Common myeloid progenitor, CD34-positive (primary cell): ENCODE measurements around the gene PHLDA3.

Source experiments
- CTCF ChIA-PET: fragments of 350-600 bp; sonication (Branson Sonifier 250); formaldehyde crosslinking; loops from one replicate; lab custom pipeline; 2021; ENCODE audit warnings: antibody characterized with exemption; lab: Charles Lee
- POLR2A ChIA-PET: fragments of 350-600 bp; sonication (Branson Sonifier 250); formaldehyde crosslinking; loops from one replicate; lab custom pipeline; 2021; ENCODE audit warnings: antibody characterized with exemption; lab: Charles Lee
- DNase-seq, 3 donors: peaks; one replicate each; pipeline versions ENCODE4 v3.0.0 to v3.0.0-alpha.2; 2013
- H3K27ac ChIP-seq, 2 experiments: 1 replicate in 1 of 2; 2 replicates in 1 of 2; pipeline ENCODE4 v1.7.0; 2013; ENCODE audit warnings: inconsistent platforms in 2 of 2, low read length in 2 of 2, mild to moderate bottlenecking in 2 of 2, low read depth in 1 of 2, moderate library complexity in 1 of 2; ENCODE audit not compliant: severe bottlenecking in 2 of 2, insufficient read depth in 1 of 2, poor library complexity in 1 of 2
- H3K27me3 ChIP-seq, 5 experiments: replicated peaks in 2 of 5; 1 replicate in 3 of 5; 2 replicates in 2 of 5; pipeline versions ENCODE4 v1.6.1 to v1.7.0; 2013; ENCODE audit warnings: low read length in 4 of 5, mild to moderate bottlenecking in 2 of 5, moderate library complexity in 2 of 5, inconsistent platforms in 1 of 5; ENCODE audit not compliant: insufficient read depth in 5 of 5, control insufficient read depth in 4 of 5
- H3K36me3 ChIP-seq, 4 experiments: 1 replicate in 2 of 4; 2 replicates in 2 of 4; pipeline versions ENCODE4 v1.6.1 to v1.7.0; 2013; ENCODE audit warnings: low read length in 3 of 4, control low read depth in 1 of 4, mild to moderate bottlenecking in 1 of 4; ENCODE audit not compliant: control insufficient read depth in 4 of 4, insufficient read depth in 4 of 4
- H3K4me1 ChIP-seq, 4 experiments: 1 replicate in 3 of 4; 2 replicates in 1 of 4; pipeline versions ENCODE4 v1.6.1 to v1.7.1; 2013; ENCODE audit warnings: low read length in 3 of 4, mild to moderate bottlenecking in 3 of 4, control low read depth in 1 of 4, inconsistent platforms in 1 of 4, moderate library complexity in 1 of 4; ENCODE audit not compliant: control insufficient read depth in 4 of 4, insufficient read depth in 4 of 4; ENCODE audit errors: control extremely low read depth in 1 of 4
- H3K4me3 ChIP-seq, 7 experiments: 1 replicate in 4 of 7; 2 replicates in 3 of 7; pipeline versions ENCODE4 v1.5.1 to v1.7.0; 2013; ENCODE audit warnings: mild to moderate bottlenecking in 7 of 7, low read length in 6 of 7, moderate library complexity in 6 of 7, inconsistent platforms in 2 of 7, low read depth in 2 of 7, control low read depth in 1 of 7; ENCODE audit not compliant: insufficient read depth in 4 of 7, control insufficient read depth in 1 of 7; ENCODE audit errors: extremely low read depth in 1 of 7
- H3K9me3 ChIP-seq, 5 experiments: 1 replicate in 4 of 5; 2 replicates in 1 of 5; pipeline versions ENCODE4 v1.6.1 to v1.7.1; 2013; ENCODE audit warnings: low read length in 4 of 5, mild to moderate bottlenecking in 2 of 5, inconsistent platforms in 1 of 5, low read depth in 1 of 5, moderate library complexity in 1 of 5; ENCODE audit not compliant: control insufficient read depth in 4 of 5, insufficient read depth in 2 of 5; ENCODE audit errors: control extremely low read depth in 1 of 5
- WGBS: methylation state at CpG from one replicate; pipeline ENCODE4 v1.1.5; 2013; ENCODE audit not compliant: insufficient coverage; 5-methylcytosine and 5-hydroxymethylcytosine counted together

Gene PHLDA3

GRCh38 chr1:201514466-201514865 lies 45.5 kb upstream of the PHLDA3 start:
- DNase-seq: no peak
- Histone ChIP-seq H3K9me3 (no peaks in the 10 kb centered on the region), H3K27me3 (no peaks in the 10 kb centered on the region), H3K27ac (no peak overlapping the region), H3K4me3 (no peak overlapping the region), H3K4me1 (peaks cover 0 to 18% (median 13%) of the 10 kb centered on the region in 4 experiments), H3K36me3 (peaks cover 0 to 4% (median 1%) of the 10 kb centered on the region in 4 experiments)
- POLR2A ChIA-PET: no interaction called here
- CTCF ChIA-PET: interaction anchor here (1.3 to 32.1 kb wide), 9 partner anchors 9 to 79 kb away, joined by 3 to 1059 read pairs (median 30); no protein-coding TSS in a partner anchor
- WGBS: 100% methylated on average over 2 of the region's 2 CpGs

DNA sequence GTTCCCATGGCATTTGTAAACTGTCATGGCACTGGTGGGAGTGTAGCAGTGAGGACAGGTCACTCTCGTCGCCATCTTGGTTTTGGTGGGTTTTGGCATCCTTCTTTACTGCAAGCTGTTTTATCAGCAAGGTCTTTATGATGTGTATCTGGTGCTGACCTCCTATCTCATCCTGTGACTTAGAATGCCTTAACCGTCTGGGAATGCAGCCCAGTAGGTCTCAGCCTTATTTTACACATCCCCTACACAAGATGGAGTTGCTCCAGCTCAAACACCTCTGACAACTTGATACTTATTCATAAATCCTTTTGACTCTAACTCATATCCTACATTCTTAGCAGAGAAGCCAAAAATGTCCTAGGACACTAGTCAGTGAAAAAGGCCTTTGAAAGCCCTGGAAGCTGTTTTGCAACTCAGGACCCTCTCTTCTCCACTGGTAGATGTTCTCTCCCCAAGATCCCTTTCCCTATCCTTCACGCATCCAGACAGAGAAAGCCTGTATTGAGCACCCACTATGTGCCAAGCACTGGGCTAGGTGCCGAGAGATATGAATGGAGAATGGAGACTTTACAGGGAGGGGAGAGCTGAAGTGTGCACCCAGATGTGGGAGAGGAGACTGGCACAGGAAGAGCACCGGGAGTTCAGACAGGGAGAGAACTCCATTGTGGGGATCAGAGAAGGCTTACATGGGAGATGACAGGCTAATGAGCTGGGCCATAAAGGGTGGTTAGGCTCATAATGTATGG lies 44.7 kb upstream of the PHLDA3 start:
- Histone ChIP-seq H3K4me1 (peaks cover 0 to 19% (median 14%) of the 10 kb centered on the region in 4 experiments), H3K4me3 (no peak overlapping the region), H3K9me3 (no peaks in the 10 kb centered on the region), H3K27ac (no peak overlapping the region), H3K27me3 (no peaks in the 10 kb centered on the region), H3K36me3 (peaks cover 0 to 4% (median 1%) of the 10 kb centered on the region in 4 experiments)
- ChIA-PET CTCF (interaction anchor here (0.6 to 32.1 kb wide), 21 partner anchors 10 to 607 kb away, joined by 3 to 1059 read pairs (median 4); no protein-coding TSS in a partner anchor), POLR2A (interaction anchor here (0.6 to 2.0 kb wide), 3 partner anchors 32 to 281 kb away, joined by 3 to 8 read pairs (median 3); no protein-coding TSS in a partner anchor)
- WGBS: 96% methylated on average over 4 of the region's 6 CpGs
- DNase-seq: no peak

- 61% methylated on average over 6 of the region's 6 CpGs for WGBS
- no peak overlapping the region for H3K4me3 ChIP-seq
- H3K27ac ChIP-seq: no peak overlapping the region
- peak in 2 of 3 donors; percentile 19 to 23 for DNase-seq
- CTCF ChIA-PET: interaction anchor here (0.9 to 32.1 kb wide), 19 partner anchors 12 to 473 kb away, joined by 3 to 1059 read pairs (median 5); no protein-coding TSS in a partner anchor
- peaks cover 0 to 4% (median 0%) of the 10 kb centered on the region in 4 experiments for H3K36me3 ChIP-seq
- H3K27me3 ChIP-seq: no peaks in the 10 kb centered on the region
- POLR2A ChIA-PET: interaction anchor here (0.6 to 2.0 kb wide), 3 partner anchors 30 to 645 kb away, joined by 3 to 8 read pairs (median 3); no protein-coding TSS in a partner anchor
- H3K9me3 ChIP-seq: no peaks in the 10 kb centered on the region
- H3K4me1 ChIP-seq: peaks cover 0 to 30% (median 22%) of the 10 kb centered on the region in 4 experiments
Measured at GRCh38 chr1:201511941-201512539, 43.1 kb upstream of the PHLDA3 start.

- 69% methylated on average over 3 of the region's 6 CpGs for WGBS
- no peak overlapping the region for H3K27ac ChIP-seq
- no peak overlapping the region for H3K4me3 ChIP-seq
- H3K36me3 ChIP-seq: peaks cover 0 to 4% (median 0%) of the 10 kb centered on the region in 4 experiments
- POLR2A ChIA-PET: interaction anchor here (2.0 kb wide), 1 partner anchor 30 kb away, joined by 8 read pairs; no protein-coding TSS in a partner anchor
- CTCF ChIA-PET: interaction anchor here (1.3 to 32.1 kb wide), 9 partner anchors 12 to 192 kb away, joined by 3 to 1059 read pairs (median 30); no protein-coding TSS in a partner anchor
- no peaks in the 10 kb centered on the region for H3K27me3 ChIP-seq
- no peaks in the 10 kb centered on the region for H3K9me3 ChIP-seq
- DNase-seq: no peak
- H3K4me1 ChIP-seq: peaks cover 0 to 33% (median 27%) of the 10 kb centered on the region in 4 experiments
Measured at GRCh38 chr1:201511396-201511940, 42.5 kb upstream of the PHLDA3 start.

GRCh38 chr1:201510734-201511133 lies 41.7 kb upstream of the PHLDA3 start:
- peaks cover 0 to 4% (median 0%) of the 10 kb centered on the region in 4 experiments for H3K36me3 ChIP-seq
- POLR2A ChIA-PET: no interaction called here
- no peak for DNase-seq
- peaks cover 1 to 40% (median 34%) of the 10 kb centered on the region in 4 experiments for H3K4me1 ChIP-seq
- H3K27me3 ChIP-seq: no peaks in the 10 kb centered on the region
- H3K4me3 ChIP-seq: no peak overlapping the region
- no peaks in the 10 kb centered on the region for H3K9me3 ChIP-seq
- CTCF ChIA-PET: interaction anchor here (5.3 to 32.1 kb wide), 3 partner anchors 13 to 63 kb away, joined by 52 to 1059 read pairs (median 126); no protein-coding TSS in a partner anchor
- WGBS: no CpG with 5 or more reads among the region's 1 CpG
- H3K27ac ChIP-seq: no peak overlapping the region

DNA sequence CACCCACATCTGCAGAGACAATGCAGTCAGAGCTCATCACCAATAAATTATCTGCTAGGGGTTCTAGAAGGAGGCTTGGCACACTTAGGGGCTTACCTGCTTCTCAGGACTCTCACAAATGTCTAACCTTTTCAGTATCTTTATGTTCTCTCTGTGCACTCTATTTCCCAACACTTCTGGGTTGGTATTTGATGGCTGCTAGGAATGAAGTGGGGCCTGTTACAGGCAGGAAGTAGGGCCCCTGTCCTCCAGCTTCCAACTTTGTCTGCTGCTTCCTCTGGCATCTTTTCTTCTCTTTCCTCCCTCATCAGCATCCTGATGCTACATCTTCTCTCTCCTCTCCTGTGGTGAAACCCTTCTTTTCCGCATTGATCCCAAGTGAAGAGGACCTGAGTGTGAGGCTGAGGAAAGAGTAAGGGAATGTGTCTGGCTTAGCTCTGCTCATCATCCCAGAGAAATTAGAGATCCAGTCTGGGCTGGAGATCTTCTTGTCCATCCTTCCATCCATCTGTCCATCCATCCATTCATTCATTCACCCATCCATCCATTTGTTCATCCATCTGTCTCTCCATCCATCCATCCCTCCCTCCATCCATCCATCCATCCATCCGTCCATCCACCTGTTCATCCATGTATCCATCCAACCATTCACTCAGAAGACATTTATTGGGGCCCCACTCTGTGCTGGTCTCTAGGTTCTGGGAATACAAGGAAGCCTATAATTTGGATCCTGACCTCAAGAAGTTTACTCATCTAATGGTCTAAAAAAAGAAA lies 40.8 kb upstream of the PHLDA3 start:
- 100% methylated on average over 1 of the region's 2 CpGs for WGBS
- POLR2A ChIA-PET: interaction anchor here (0.8 kb wide), 1 partner anchor 28 kb away, joined by 3 read pairs; no protein-coding TSS in a partner anchor
- Histone ChIP-seq H3K36me3 (peaks cover 0 to 4% (median 0%) of the 10 kb centered on the region in 4 experiments), H3K4me1 (peaks cover 1 to 49% (median 44%) of the 10 kb centered on the region in 4 experiments), H3K27me3 (no peaks in the 10 kb centered on the region), H3K27ac (no peak overlapping the region), H3K4me3 (no peak overlapping the region), H3K9me3 (no peaks in the 10 kb centered on the region)
- no peak for DNase-seq
- CTCF ChIA-PET: interaction anchor here (5.3 to 32.1 kb wide), 3 partner anchors 14 to 62 kb away, joined by 52 to 1059 read pairs (median 126); no protein-coding TSS in a partner anchor
